ENCODE results near the gene KLHDC10.

KLHDC10 gene

DNA sequence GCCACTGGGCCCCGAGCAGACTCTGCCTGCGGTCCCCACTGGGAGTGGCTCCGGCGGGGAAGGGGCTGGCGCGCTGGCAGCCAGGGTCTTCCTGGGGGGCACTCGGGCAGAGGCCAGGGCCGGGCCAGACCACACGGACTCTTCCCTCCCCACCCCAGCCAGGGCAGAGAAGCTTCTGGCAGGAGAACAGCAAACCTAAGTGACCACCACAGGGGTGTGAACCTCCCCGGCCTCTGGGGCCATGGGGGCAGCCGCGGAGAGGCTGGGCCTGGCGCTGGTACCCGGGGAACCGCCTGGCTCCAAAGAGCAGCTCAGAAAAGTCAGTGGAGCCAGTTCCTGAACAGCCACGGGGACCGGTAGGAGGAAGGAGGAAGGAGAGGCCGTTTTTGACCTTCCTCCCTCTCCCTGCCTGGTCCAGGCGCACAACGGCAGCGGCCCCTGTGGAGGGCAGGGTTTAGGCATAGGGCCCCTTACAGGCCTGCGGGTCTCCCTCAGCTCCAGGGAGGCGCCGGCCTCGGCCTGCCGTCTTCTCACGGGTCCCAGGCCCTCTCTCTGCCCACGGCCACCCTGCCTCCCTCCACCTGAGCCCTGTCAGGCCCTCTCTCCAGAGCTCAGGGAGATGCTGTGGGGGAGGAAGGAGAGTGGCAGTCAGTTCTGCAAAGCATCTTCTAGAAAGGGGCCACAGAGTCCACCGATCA is 83.0 kb downstream of the KLHDC10 start:
- Histone ChIP-seq H3K36me3 (ENCODE audit: control insufficient read depth, insufficient read depth, low read length) (no peaks in the 10 kb centered on the region), H3K9me3 (ENCODE audit: control insufficient read depth, low read length) (no peaks in the 10 kb centered on the region), H3K27ac (ENCODE audit: insufficient read depth, low read length, poor library complexity, severe bottlenecking) (no peak overlapping the region), H3K4me3 (ENCODE audit: insufficient read depth, low read depth, low read length, poor library complexity, severe bottlenecking) (no peak overlapping the region), H3K4me1 (ENCODE audit: control insufficient read depth, insufficient read depth, low read length, poor library complexity, severe bottlenecking) (no peaks in the 10 kb centered on the region), H3K27me3 (replicated peaks; ENCODE audit: control insufficient read depth, insufficient read depth, low read length, poor library complexity, severe bottlenecking) (no peaks in the 10 kb centered on the region)
- no peak for DNase-seq

DNA sequence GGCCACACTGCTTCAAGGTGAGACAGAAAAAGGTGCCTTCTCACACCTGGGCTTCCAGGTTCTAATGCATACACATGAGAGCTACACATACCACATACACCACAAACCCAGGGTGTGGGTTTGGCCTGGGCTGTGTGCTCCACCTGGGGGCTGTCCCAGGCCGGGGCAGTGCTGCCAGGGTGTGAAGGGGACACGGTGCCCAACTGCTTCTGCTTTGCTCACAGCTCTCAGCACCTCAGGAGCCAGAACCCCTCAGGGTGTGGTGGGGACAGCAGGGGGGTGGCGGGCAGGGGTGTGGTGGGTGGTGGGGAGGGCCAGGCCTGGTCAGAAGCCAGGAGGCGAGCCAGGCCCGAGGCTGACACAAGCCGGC is 83.8 kb downstream of the KLHDC10 start:
- DNase-seq: no peak
- Histone ChIP-seq H3K9me3 (ENCODE audit: control insufficient read depth, low read length) (no peaks in the 10 kb centered on the region), H3K36me3 (ENCODE audit: control insufficient read depth, insufficient read depth, low read length) (no peaks in the 10 kb centered on the region), H3K27ac (ENCODE audit: insufficient read depth, low read length, poor library complexity, severe bottlenecking) (no peak overlapping the region), H3K4me1 (ENCODE audit: control insufficient read depth, insufficient read depth, low read length, poor library complexity, severe bottlenecking) (no peaks in the 10 kb centered on the region), H3K4me3 (ENCODE audit: insufficient read depth, low read depth, low read length, poor library complexity, severe bottlenecking) (no peak overlapping the region), H3K27me3 (replicated peaks; ENCODE audit: control insufficient read depth, insufficient read depth, low read length, poor library complexity, severe bottlenecking) (no peaks in the 10 kb centered on the region)

DNA sequence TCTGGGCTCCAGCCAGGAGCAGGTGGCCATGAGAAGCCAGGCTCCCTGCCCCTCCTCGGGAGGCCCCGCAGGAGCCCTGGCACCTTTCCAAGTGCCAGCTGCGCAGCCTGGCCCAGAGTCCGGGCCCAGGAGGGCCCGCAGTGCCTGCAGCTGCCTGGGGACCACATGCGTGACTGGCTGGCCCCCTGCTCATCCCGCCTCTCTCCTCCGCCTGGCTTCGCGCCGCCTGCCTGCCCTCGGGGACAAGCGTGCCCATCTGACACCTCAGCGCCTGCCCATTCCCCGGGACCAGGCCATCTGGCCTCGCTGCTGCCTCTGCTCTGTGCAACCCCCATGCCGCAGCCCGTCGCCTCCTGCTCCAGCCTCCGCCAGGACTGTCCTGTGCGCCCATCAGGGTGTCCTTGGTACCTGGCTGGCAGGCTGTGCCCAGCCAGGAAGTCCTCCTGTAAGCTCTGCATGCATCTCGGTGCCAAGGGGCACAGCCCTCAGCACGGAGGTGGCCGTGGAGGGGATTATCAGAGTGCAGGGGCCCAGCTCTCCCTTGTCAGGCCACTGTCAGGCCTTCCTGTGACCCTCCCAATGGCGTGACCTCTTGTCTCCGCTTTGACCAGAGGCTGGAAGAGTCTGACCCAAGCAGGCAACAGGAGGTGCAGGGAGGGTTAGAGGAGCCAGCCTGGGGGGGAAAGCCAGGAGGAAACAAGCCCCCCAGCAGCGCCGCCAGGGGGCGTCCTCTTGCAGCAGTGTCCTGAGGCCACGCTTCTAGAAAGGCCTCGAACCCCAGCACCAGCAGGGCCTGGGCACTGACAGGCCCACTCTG is 84.4 kb downstream of the KLHDC10 start:
- no peak for DNase-seq
- H3K4me3 ChIP-seq (ENCODE audit: insufficient read depth, low read depth, low read length, poor library complexity, severe bottlenecking): no peak overlapping the region
- H3K27ac ChIP-seq (ENCODE audit: insufficient read depth, low read length, poor library complexity, severe bottlenecking): no peak overlapping the region

DNA sequence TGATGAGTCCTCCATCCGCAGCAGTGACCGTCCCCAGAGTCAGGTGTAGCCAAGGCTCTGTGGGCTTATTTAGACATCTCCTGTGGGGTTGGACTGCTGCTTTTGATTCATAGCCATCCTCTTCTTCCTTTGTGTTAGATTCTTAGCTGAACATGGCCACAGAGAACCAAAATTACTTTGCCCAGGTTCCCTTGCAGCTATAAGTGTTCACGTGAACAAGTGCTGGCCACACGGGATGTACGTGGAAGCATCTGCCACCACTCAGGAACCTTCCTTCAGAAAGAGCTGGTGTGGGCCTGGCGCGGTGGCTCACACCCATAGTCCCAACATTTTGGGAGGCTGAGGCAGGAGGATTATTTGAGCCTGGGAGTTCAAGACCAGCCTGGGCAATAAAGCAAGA is 85.8 kb downstream of the KLHDC10 start:
- Histone ChIP-seq H3K27me3 (replicated peaks; ENCODE audit: control insufficient read depth, insufficient read depth, low read length, poor library complexity, severe bottlenecking) (no peaks in the 10 kb centered on the region), H3K4me3 (ENCODE audit: insufficient read depth, low read depth, low read length, poor library complexity, severe bottlenecking) (no peak overlapping the region), H3K27ac (ENCODE audit: insufficient read depth, low read length, poor library complexity, severe bottlenecking) (no peak overlapping the region), H3K4me1 (ENCODE audit: control insufficient read depth, insufficient read depth, low read length, poor library complexity, severe bottlenecking) (no peaks in the 10 kb centered on the region), H3K9me3 (ENCODE audit: control insufficient read depth, low read length) (no peaks in the 10 kb centered on the region), H3K36me3 (ENCODE audit: control insufficient read depth, insufficient read depth, low read length) (peaks cover 10% of the 10 kb centered on the region)
- no peak for DNase-seq

More for the DNA sequence above, 84.4 kb downstream of the KLHDC10 start:
- Histone ChIP-seq H3K27me3 (replicated peaks; ENCODE audit: control insufficient read depth, insufficient read depth, low read length, poor library complexity, severe bottlenecking) (no peaks in the 10 kb centered on the region), H3K9me3 (ENCODE audit: control insufficient read depth, low read length) (no peaks in the 10 kb centered on the region), H3K4me1 (ENCODE audit: control insufficient read depth, insufficient read depth, low read length, poor library complexity, severe bottlenecking) (no peaks in the 10 kb centered on the region), H3K36me3 (ENCODE audit: control insufficient read depth, insufficient read depth, low read length) (no peaks in the 10 kb centered on the region)

DNA sequence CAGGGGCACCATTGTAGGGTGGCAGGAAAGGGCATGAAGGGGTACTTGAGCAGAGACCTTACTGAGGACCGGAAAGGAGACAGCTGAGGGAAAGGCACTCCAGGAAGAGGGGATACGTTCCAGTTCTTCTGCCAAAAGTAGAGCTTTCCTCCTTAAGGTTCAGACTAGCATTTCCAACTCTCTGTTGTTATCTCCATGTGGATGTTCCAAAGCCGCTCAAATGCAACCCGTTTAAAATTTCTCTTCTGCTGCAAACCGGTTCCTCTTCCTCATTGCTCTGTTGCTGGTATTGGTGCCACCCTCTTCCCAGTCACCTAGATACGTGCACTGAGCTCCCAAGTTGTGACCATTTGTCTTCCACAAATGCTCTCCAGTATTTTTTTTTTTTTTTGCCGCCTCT is 87.4 kb downstream of the KLHDC10 start:
- Histone ChIP-seq H3K36me3 (ENCODE audit: control insufficient read depth, insufficient read depth, low read length) (peaks cover 21% of the 10 kb centered on the region), H3K4me3 (ENCODE audit: insufficient read depth, low read depth, low read length, poor library complexity, severe bottlenecking) (no peak overlapping the region), H3K4me1 (ENCODE audit: control insufficient read depth, insufficient read depth, low read length, poor library complexity, severe bottlenecking) (no peaks in the 10 kb centered on the region), H3K9me3 (ENCODE audit: control insufficient read depth, low read length) (no peaks in the 10 kb centered on the region), H3K27me3 (replicated peaks; ENCODE audit: control insufficient read depth, insufficient read depth, low read length, poor library complexity, severe bottlenecking) (no peaks in the 10 kb centered on the region), H3K27ac (ENCODE audit: insufficient read depth, low read length, poor library complexity, severe bottlenecking) (no peak overlapping the region)
- no peak for DNase-seq

DNA sequence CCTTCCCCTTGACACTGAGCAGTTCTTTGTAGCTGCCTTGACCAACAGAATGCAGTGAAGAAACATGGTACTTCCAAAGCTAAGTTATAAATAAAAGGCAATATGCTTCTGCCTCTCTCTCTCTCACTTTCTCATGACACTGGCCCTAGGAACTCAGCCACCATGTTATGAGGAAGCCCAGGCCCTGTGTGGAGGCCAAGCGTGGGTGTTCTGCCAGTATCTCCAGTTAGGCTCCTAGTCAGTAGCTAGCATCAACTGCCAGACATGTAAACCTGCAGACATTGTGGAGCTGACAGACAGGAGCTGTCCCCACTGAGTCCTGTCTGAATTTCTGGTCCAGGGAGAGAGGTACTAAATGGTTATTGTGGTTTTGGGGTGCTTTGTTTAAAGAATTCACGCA is 89.7 kb downstream of the KLHDC10 start:
- no peak overlapping the region for H3K27ac ChIP-seq (ENCODE audit: insufficient read depth, low read length, poor library complexity, severe bottlenecking)
- peaks cover 31% of the 10 kb centered on the region for H3K36me3 ChIP-seq (ENCODE audit: control insufficient read depth, insufficient read depth, low read length)
- H3K9me3 ChIP-seq (ENCODE audit: control insufficient read depth, low read length): no peaks in the 10 kb centered on the region
- H3K4me3 ChIP-seq (ENCODE audit: insufficient read depth, low read depth, low read length, poor library complexity, severe bottlenecking): no peak overlapping the region
- H3K4me1 ChIP-seq (ENCODE audit: control insufficient read depth, insufficient read depth, low read length, poor library complexity, severe bottlenecking): no peaks in the 10 kb centered on the region
- DNase-seq: no peak
- no peaks in the 10 kb centered on the region for H3K27me3 ChIP-seq (replicated peaks; ENCODE audit: control insufficient read depth, insufficient read depth, low read length, poor library complexity, severe bottlenecking)

DNA sequence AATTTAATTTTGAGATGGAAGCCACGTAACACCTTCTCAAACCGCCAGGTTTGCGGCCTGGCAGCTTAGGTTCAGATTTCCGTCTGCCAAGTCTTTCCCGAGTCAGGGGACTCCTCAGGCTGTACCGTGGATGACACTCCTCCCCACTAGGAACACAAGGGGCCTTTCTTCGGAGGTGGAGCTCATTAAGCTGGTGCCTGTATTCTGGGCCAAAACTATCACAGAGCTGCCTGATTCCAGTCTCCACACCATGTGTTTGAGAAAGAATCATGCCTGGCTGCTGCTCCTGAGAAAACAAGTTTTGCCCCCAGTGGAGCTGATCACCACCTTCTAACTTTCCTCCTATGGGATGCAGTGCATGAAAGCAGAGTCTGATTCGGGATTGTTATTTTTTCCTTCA is 90.1 kb downstream of the KLHDC10 start:
- no peaks in the 10 kb centered on the region for H3K9me3 ChIP-seq (ENCODE audit: control insufficient read depth, low read length)
- no peaks in the 10 kb centered on the region for H3K27me3 ChIP-seq (replicated peaks; ENCODE audit: control insufficient read depth, insufficient read depth, low read length, poor library complexity, severe bottlenecking)
- no peak overlapping the region for H3K27ac ChIP-seq (ENCODE audit: insufficient read depth, low read length, poor library complexity, severe bottlenecking)
- DNase-seq: no peak
- H3K4me1 ChIP-seq (ENCODE audit: control insufficient read depth, insufficient read depth, low read length, poor library complexity, severe bottlenecking): no peaks in the 10 kb centered on the region
- H3K4me3 ChIP-seq (ENCODE audit: insufficient read depth, low read depth, low read length, poor library complexity, severe bottlenecking): no peak overlapping the region
- H3K36me3 ChIP-seq (ENCODE audit: control insufficient read depth, insufficient read depth, low read length): peaks cover 35% of the 10 kb centered on the region

DNA sequence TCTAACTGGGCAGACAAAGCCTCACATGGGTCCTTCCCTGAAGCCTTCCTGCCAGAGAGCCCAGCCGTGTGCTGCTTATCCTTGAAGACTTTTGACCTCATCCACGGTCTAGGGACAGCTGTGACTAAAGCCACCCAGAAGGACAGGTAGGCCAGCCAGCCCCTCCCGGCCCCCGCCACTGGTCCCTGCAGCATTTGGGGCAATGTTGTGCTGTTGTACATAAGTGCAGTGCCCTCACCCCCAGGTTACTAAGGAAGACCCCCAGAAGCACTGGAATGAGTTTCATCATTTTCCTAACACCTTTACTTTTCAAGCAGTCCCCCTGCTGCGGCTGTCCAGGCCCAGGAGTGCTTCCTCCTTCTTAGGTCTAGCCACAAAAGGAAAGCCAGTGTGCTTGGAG is 91.9 kb downstream of the KLHDC10 start:
- Histone ChIP-seq H3K27me3 (replicated peaks; ENCODE audit: control insufficient read depth, insufficient read depth, low read length, poor library complexity, severe bottlenecking) (no peaks in the 10 kb centered on the region), H3K36me3 (ENCODE audit: control insufficient read depth, insufficient read depth, low read length) (peaks cover 38% of the 10 kb centered on the region), H3K4me1 (ENCODE audit: control insufficient read depth, insufficient read depth, low read length, poor library complexity, severe bottlenecking) (no peaks in the 10 kb centered on the region), H3K4me3 (ENCODE audit: insufficient read depth, low read depth, low read length, poor library complexity, severe bottlenecking) (no peak overlapping the region), H3K9me3 (ENCODE audit: control insufficient read depth, low read length) (no peaks in the 10 kb centered on the region), H3K27ac (ENCODE audit: insufficient read depth, low read length, poor library complexity, severe bottlenecking) (no peak overlapping the region)
- DNase-seq: no peak

DNA sequence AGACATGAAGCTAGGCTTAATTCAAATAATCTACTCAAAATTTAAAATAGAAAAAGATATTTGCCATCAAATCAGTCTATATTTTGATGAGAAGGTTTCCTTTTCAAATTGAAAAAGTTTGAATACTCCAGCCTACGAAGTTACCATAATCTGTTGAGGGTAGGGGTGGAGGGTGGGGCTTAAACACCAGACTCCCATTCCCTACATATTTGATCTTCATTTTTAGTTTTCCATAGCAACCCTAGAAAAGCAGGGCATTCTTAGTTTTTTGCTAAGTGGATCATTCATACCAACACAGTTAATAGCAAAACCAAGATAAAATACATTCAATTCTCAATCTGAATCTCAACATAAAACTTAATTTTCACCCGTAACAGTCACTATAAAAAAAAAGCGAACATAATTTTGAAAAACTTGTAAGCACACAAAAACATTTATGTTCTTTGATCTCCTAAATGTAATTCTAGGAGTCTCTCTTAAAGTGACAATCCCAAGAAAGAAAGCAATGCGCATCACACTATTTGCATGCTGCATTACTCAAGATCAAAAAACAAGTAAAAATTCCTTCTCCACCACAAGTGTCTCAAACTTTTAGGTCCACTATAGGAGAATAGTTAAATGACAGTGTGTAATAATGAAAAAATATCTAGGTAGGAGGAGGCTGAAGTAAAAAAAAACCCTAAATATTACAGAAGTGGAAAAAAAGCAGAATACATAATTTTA is 104.1 kb downstream of the KLHDC10 start:
- Histone ChIP-seq H3K27ac (ENCODE audit: insufficient read depth, low read length, poor library complexity, severe bottlenecking) (no peak overlapping the region), H3K4me1 (ENCODE audit: control insufficient read depth, insufficient read depth, low read length, poor library complexity, severe bottlenecking) (no peaks in the 10 kb centered on the region), H3K36me3 (ENCODE audit: control insufficient read depth, insufficient read depth, low read length) (peaks cover 38% of the 10 kb centered on the region), H3K4me3 (ENCODE audit: insufficient read depth, low read depth, low read length, poor library complexity, severe bottlenecking) (no peak overlapping the region), H3K27me3 (replicated peaks; ENCODE audit: control insufficient read depth, insufficient read depth, low read length, poor library complexity, severe bottlenecking) (no peaks in the 10 kb centered on the region), H3K9me3 (ENCODE audit: control insufficient read depth, low read length) (no peaks in the 10 kb centered on the region)
- no peak for DNase-seq

DNA sequence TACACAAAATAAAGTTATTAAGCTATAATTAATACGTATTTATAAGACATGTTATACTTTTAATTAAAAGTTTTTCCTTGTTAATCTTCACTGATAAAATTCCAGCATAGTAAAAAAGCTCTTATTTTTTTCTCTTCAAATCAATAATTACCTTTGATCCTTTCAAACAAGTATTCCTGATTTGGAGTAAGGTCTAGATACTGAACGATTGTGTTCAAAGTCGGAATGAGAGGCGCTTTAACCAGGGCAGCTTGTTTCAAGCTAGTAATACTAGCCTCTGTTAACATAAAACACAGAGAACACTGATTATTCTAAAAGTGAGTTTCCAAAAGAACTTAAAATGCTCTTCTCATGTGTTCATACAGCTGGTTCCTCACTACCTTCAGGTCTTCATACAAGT is 107.9 kb downstream of the KLHDC10 start:
- no peak overlapping the region for H3K27ac ChIP-seq (ENCODE audit: insufficient read depth, low read length, poor library complexity, severe bottlenecking)
- no peaks in the 10 kb centered on the region for H3K27me3 ChIP-seq (replicated peaks; ENCODE audit: control insufficient read depth, insufficient read depth, low read length, poor library complexity, severe bottlenecking)
- H3K9me3 ChIP-seq (ENCODE audit: control insufficient read depth, low read length): no peaks in the 10 kb centered on the region
- no peak for DNase-seq
- no peaks in the 10 kb centered on the region for H3K4me1 ChIP-seq (ENCODE audit: control insufficient read depth, insufficient read depth, low read length, poor library complexity, severe bottlenecking)
- no peak overlapping the region for H3K4me3 ChIP-seq (ENCODE audit: insufficient read depth, low read depth, low read length, poor library complexity, severe bottlenecking)
- peaks cover 48% of the 10 kb centered on the region for H3K36me3 ChIP-seq (ENCODE audit: control insufficient read depth, insufficient read depth, low read length)

Measured in effector memory CD4-positive, alpha-beta T cell (primary cell).